ENCODE results near the gene MEIOSIN.

The MEIOSIN gene

GRCh38 chr19:45770192-45771101 is 37.2 kb downstream of the MEIOSIN start:
- H3K14ac ChIP-seq (ENCODE audit: low read length): peak overlapping the region; percentile 82
- H4K91ac ChIP-seq (ENCODE audit: low read depth, low read length, poor library complexity): no peak overlapping the region
- peak overlapping the region; percentile 100 for H3K18ac ChIP-seq (ENCODE audit: low read length)
- peak overlapping the region; percentile 85 for H2BK15ac ChIP-seq (ENCODE audit: low read length)
- H2AK5ac ChIP-seq (ENCODE audit: low read depth, low read length): peak overlapping the region; percentile 96
- peak overlapping the region; percentile 37 for H3K4ac ChIP-seq (ENCODE audit: low read length)
- no peak overlapping the region for H2BK12ac ChIP-seq (ENCODE audit: low read length)
- H3K9me3 ChIP-seq (replicated peaks in 1 of 2; ENCODE audit: control insufficient read depth in 2 of 2, insufficient read depth in 1 of 2, low read depth in 1 of 2, low read length in 2 of 2): no peaks in the 10 kb centered on the region
- peak overlapping the region; percentile 98 for H3K27ac ChIP-seq (replicated peaks; ENCODE audit: low read length)
- peak overlapping the region; percentile 100 for H3K23ac ChIP-seq (ENCODE audit: low read depth, low read length, poor library complexity)
- H3K36me3 ChIP-seq (replicated peaks in 1 of 2; ENCODE audit: control insufficient read depth in 2 of 2, insufficient read depth in 2 of 2, low read length in 2 of 2): peaks cover 15 to 49% of the 10 kb centered on the region in 2 donors
- H2AFZ ChIP-seq (ENCODE audit: low read length): peak overlapping the region; percentile 91
- H2BK5ac ChIP-seq (ENCODE audit: low read length): peak overlapping the region; percentile 97
- peak overlapping the region; percentile 91 for H3K9ac ChIP-seq (ENCODE audit: low read depth, low read length, poor library complexity)
- H2BK120ac ChIP-seq (ENCODE audit: low read depth, low read length): peak overlapping the region; percentile 91
- no peak overlapping the region for H4K8ac ChIP-seq (ENCODE audit: low read depth, low read length)
- H3K79me1 ChIP-seq (ENCODE audit: low read depth, low read length): peaks cover 15% of the 10 kb centered on the region
- peak overlapping the region; percentile 94 for H3K4me2 ChIP-seq (ENCODE audit: insufficient read depth, low read length, poor library complexity, severe bottlenecking)
- no CpG with 5 or more reads among the region's 79 CpGs for WGBS, 2 donors (ENCODE audit: extremely low coverage in 2 of 2, insufficient read length in 2 of 2, insufficient replicate concordance in 1 of 2)
- peak overlapping the region; percentile 48 to 86 for H3K4me3 ChIP-seq (ENCODE audit: low read length in 2 of 2)
- peak; percentile 98 for DNase-seq (ENCODE audit: low spot score)
- peaks cover 12% of the 10 kb centered on the region in 2 donors for H3K4me1 ChIP-seq (ENCODE audit: control insufficient read depth in 2 of 2, insufficient read depth in 1 of 2, low read depth in 1 of 2, low read length in 2 of 2)
- H3K27me3 ChIP-seq (ENCODE audit: control insufficient read depth in 3 of 3, insufficient read depth in 3 of 3, low read depth in 1 of 3, low read length in 3 of 3): no peaks in the 10 kb centered on the region

GRCh38 chr19:45771311-45771933 is 38.2 kb downstream of the MEIOSIN start:
- peak overlapping the region; percentile 37 for H3K4ac ChIP-seq (ENCODE audit: low read length)
- peak overlapping the region; percentile 96 for H2AK5ac ChIP-seq (ENCODE audit: low read depth, low read length)
- no peak overlapping the region for H2AFZ ChIP-seq (ENCODE audit: low read length)
- no peak overlapping the region for H2BK12ac ChIP-seq (ENCODE audit: low read length)
- H3K27me3 ChIP-seq (ENCODE audit: control insufficient read depth in 3 of 3, insufficient read depth in 3 of 3, low read depth in 1 of 3, low read length in 3 of 3): no peaks in the 10 kb centered on the region
- peak overlapping the region; percentile 85 for H2BK15ac ChIP-seq (ENCODE audit: low read length)
- H3K9me3 ChIP-seq (replicated peaks in 1 of 2; ENCODE audit: control insufficient read depth in 2 of 2, insufficient read depth in 1 of 2, low read depth in 1 of 2, low read length in 2 of 2): no peaks in the 10 kb centered on the region
- peak overlapping the region; percentile 91 for H3K9ac ChIP-seq (ENCODE audit: low read depth, low read length, poor library complexity)
- H3K79me1 ChIP-seq (ENCODE audit: low read depth, low read length): peaks cover 9% of the 10 kb centered on the region
- peaks cover 15 to 42% of the 10 kb centered on the region in 2 donors for H3K36me3 ChIP-seq (replicated peaks in 1 of 2; ENCODE audit: control insufficient read depth in 2 of 2, insufficient read depth in 2 of 2, low read length in 2 of 2)
- peak overlapping the region; percentile 79 for H4K91ac ChIP-seq (ENCODE audit: low read depth, low read length, poor library complexity)
- no peak overlapping the region for H3K14ac ChIP-seq (ENCODE audit: low read length)
- no CpG with 5 or more reads among the region's 46 CpGs for WGBS, 2 donors (ENCODE audit: extremely low coverage in 2 of 2, insufficient read length in 2 of 2, insufficient replicate concordance in 1 of 2)
- H3K4me2 ChIP-seq (ENCODE audit: insufficient read depth, low read length, poor library complexity, severe bottlenecking): peak overlapping the region; percentile 94
- DNase-seq (ENCODE audit: low spot score): no peak
- no peak overlapping the region for H2BK120ac ChIP-seq (ENCODE audit: low read depth, low read length)
- no peak overlapping the region for H4K8ac ChIP-seq (ENCODE audit: low read depth, low read length)
- H3K23ac ChIP-seq (ENCODE audit: low read depth, low read length, poor library complexity): peak overlapping the region; percentile 80
- peak overlapping the region; percentile 74 for H3K27ac ChIP-seq (replicated peaks; ENCODE audit: low read length)
- H2BK5ac ChIP-seq (ENCODE audit: low read length): peak overlapping the region; percentile 82
- H3K4me3 ChIP-seq (ENCODE audit: low read length in 2 of 2): peak overlapping the region in 1 of 2 donors; percentile 77
- H3K18ac ChIP-seq (ENCODE audit: low read length): peak overlapping the region; percentile 94
- peaks cover 9 to 11% of the 10 kb centered on the region in 2 donors for H3K4me1 ChIP-seq (ENCODE audit: control insufficient read depth in 2 of 2, insufficient read depth in 1 of 2, low read depth in 1 of 2, low read length in 2 of 2)

- Histone ChIP-seq H2BK12ac (ENCODE audit: low read length) (no peak overlapping the region), H3K27me3 (ENCODE audit: control insufficient read depth in 3 of 3, insufficient read depth in 3 of 3, low read depth in 1 of 3, low read length in 3 of 3) (no peaks in the 10 kb centered on the region), H4K8ac (ENCODE audit: low read depth, low read length) (no peak overlapping the region), H2AFZ (ENCODE audit: low read length) (no peak overlapping the region), H2BK15ac (ENCODE audit: low read length) (no peak overlapping the region), H4K91ac (ENCODE audit: low read depth, low read length, poor library complexity) (no peak overlapping the region), H3K4ac (ENCODE audit: low read length) (no peak overlapping the region), H2BK5ac (ENCODE audit: low read length) (no peak overlapping the region), H3K4me3 (ENCODE audit: low read length in 2 of 2) (no peak overlapping the region), H3K4me2 (ENCODE audit: insufficient read depth, low read length, poor library complexity, severe bottlenecking) (no peak overlapping the region), H3K4me1 (ENCODE audit: control insufficient read depth in 2 of 2, insufficient read depth in 1 of 2, low read depth in 1 of 2, low read length in 2 of 2) (peaks cover 5 to 6% of the 10 kb centered on the region in 2 donors), H2BK120ac (ENCODE audit: low read depth, low read length) (no peak overlapping the region), H3K9ac (ENCODE audit: low read depth, low read length, poor library complexity) (no peak overlapping the region), H3K36me3 (replicated peaks in 1 of 2; ENCODE audit: control insufficient read depth in 2 of 2, insufficient read depth in 2 of 2, low read length in 2 of 2) (peaks cover 24 to 51% of the 10 kb centered on the region in 2 donors), H3K14ac (ENCODE audit: low read length) (no peak overlapping the region), H3K9me3 (replicated peaks in 1 of 2; ENCODE audit: control insufficient read depth in 2 of 2, insufficient read depth in 1 of 2, low read depth in 1 of 2, low read length in 2 of 2) (no peaks in the 10 kb centered on the region), H3K18ac (ENCODE audit: low read length) (no peak overlapping the region), H3K79me1 (ENCODE audit: low read depth, low read length) (peaks cover 4% of the 10 kb centered on the region), H3K27ac (replicated peaks; ENCODE audit: low read length) (no peak overlapping the region), H2AK5ac (ENCODE audit: low read depth, low read length) (no peak overlapping the region), H3K23ac (ENCODE audit: low read depth, low read length, poor library complexity) (no peak overlapping the region)
- WGBS, 2 donors (ENCODE audit: extremely low coverage in 2 of 2, insufficient read length in 2 of 2, insufficient replicate concordance in 1 of 2): no CpG with 5 or more reads among the region's 14 CpGs
- no peak for DNase-seq (ENCODE audit: low spot score)
Observed at GRCh38 chr19:45772130-45772840, 39.0 kb downstream of the MEIOSIN start.
